ENCODE data around the gene INO80C. TPM values are rescaled to one million over a fixed set of nuclear protein-coding genes. Genes with fewer than 3 reads are reported as not detected.

The INO80C gene
- total RNA-seq, 1 donor = 5.6 TPM

GRCh38 chr18:35517715-35518114 lies 20.0 kb upstream of the INO80C start:
- TF ChIP-seq CTCF (IDR thresholded peaks at IDR 0.05; ENCODE audit: insufficient read depth, low read depth, low read length) = no peak
- DNase-seq (ENCODE audit: low read depth) = no peak
- H3K4me3 ChIP-seq (ENCODE audit: low read depth, low read length) = no peak overlapping the region

DNA sequence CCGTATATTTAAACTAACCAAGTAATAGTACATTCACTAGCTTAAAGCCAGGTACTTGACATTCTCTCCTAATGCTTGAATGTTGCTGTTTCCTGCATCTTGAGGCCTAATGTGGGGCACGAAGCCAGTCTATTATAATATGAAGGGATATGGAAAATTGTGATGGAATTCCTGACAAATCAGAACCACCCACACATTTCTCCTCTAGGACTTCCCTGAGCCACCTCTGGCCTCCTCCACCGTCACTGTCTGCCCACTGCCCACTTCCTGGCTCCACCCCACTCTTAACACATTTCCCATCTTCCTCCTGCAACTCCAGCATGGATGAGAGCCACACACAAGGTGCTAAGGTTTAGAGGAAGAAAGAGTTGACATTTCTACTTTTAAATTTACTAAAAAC lies 19.0 kb upstream of the INO80C start:
- no peak for TF ChIP-seq CTCF (IDR thresholded peaks at IDR 0.05; ENCODE audit: insufficient read depth, low read depth, low read length)
- no peak for DNase-seq (ENCODE audit: low read depth)
- H3K4me3 ChIP-seq (ENCODE audit: low read depth, low read length) = no peak overlapping the region

DNA sequence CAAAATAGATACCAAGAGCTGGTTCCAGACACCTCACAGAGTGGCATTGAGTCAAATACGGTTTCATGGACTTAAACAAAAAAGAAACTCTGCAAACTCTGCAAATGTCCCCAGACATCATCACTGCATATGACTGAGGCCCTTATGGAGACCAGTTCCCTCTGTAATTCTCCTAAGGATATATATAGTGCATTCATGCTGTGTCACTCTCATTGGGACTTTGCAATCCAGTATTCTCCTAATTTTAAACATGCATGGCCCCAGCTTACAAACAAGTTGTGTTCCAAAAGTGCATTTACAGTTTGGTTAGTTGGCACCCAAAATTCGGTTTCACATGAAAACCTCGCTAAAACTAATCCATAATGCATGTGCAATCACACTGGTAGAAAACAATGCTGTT lies 18.6 kb upstream of the INO80C start:
- no peak for DNase-seq (ENCODE audit: low read depth)
- H3K4me3 ChIP-seq (ENCODE audit: low read depth, low read length) = no peak overlapping the region
- no peak for TF ChIP-seq CTCF (IDR thresholded peaks at IDR 0.05; ENCODE audit: insufficient read depth, low read depth, low read length)

DNA sequence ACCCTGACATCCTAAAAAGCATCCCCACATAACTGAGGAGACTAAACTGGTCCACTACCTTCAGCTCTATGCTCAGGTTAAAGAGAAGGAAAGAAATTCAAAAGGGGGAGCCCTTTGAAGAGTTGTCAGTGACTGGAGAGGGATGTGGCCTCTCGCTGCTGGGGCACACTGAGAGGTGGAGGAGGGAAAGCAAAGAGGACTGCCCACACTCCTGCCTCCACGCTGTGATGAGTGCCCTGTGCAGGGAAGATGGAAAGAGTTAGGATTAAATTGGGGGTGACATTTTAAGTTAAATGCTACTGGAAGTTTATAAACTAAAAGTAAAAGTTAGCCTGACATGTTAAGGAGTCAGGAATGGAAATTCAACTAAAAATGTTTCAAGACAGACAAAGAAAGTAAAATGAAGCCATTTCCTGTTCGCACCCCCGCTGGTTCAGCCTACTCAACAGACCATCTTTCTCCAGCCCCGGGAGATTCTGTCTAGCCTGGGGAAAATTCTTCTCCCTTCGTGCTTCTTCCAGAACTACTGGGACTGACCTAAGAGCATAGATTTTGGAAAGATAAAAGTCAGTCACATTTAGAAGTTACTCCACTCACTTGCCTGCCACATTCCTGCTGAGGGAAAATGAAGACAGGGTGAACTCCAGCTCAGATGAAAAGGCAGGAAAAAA lies 17.8 kb upstream of the INO80C start:
- TF ChIP-seq CTCF (IDR thresholded peaks at IDR 0.05; ENCODE audit: insufficient read depth, low read depth, low read length) = no peak
- H3K4me3 ChIP-seq (ENCODE audit: low read depth, low read length) = no peak overlapping the region
- peak; percentile 52 for DNase-seq (ENCODE audit: low read depth)

- no peak overlapping the region for H3K4me3 ChIP-seq (ENCODE audit: low read depth, low read length)
- DNase-seq (ENCODE audit: low read depth) = no peak
- TF ChIP-seq CTCF (IDR thresholded peaks at IDR 0.05; ENCODE audit: insufficient read depth, low read depth, low read length) = no peak
Measured at GRCh38 chr18:35514752-35515459, 17.1 kb upstream of the INO80C start.

GRCh38 chr18:35514283-35514682 lies 16.5 kb upstream of the INO80C start:
- DNase-seq (ENCODE audit: low read depth) = no peak
- no peak for TF ChIP-seq CTCF (IDR thresholded peaks at IDR 0.05; ENCODE audit: insufficient read depth, low read depth, low read length)
- H3K4me3 ChIP-seq (ENCODE audit: low read depth, low read length) = no peak overlapping the region
